Stimulated activated naive CD8-positive, alpha-beta T cell treated with anti-CD3 and anti-CD28 coated beads, Interleukin-15, Interleukin-2, amounts not matched to agents 100 ng/mL and 50 ng/mL, for 24 hours (primary cell): ENCODE measurements around the gene DRAXIN.

ENCODE experiments used
- H3K27ac Mint-ChIP-seq: one replicate; pipeline ENCODE4 v1.8.0; 2021; ENCODE audit warnings: mild to moderate bottlenecking, mixed read lengths
- H3K27me3 Mint-ChIP-seq: one replicate; pipeline ENCODE4 v1.8.0; 2021; ENCODE audit warnings: mixed read lengths
- H3K36me3 Mint-ChIP-seq: one replicate; pipeline ENCODE4 v1.8.0; 2021; ENCODE audit warnings: low read depth, mixed read lengths
- H3K4me1 Mint-ChIP-seq: one replicate; pipeline ENCODE4 v1.8.0; 2021; ENCODE audit warnings: low read depth, mixed read lengths
- H3K4me3 Mint-ChIP-seq: one replicate; pipeline ENCODE4 v1.8.0; 2021; ENCODE audit warnings: mild to moderate bottlenecking, mixed read lengths
- H3K9me3 Mint-ChIP-seq: one replicate; pipeline ENCODE4 v1.8.0; 2021; ENCODE audit warnings: mixed read lengths

DRAXIN gene

GRCh38 chr1:11759791-11760190, 68.3 kb downstream of the DRAXIN start:
- Mint-ChIP-seq H3K27ac (no peak overlapping the region), H3K27me3 (peaks cover 13% of the 10 kb centered on the region), H3K4me3 (no peak overlapping the region)

GRCh38 chr1:11761285-11761684, 69.8 kb downstream of the DRAXIN start:
- no peaks in the 10 kb centered on the region for H3K9me3 Mint-ChIP-seq
- H3K27me3 Mint-ChIP-seq: peaks cover 13% of the 10 kb centered on the region
- H3K4me1 Mint-ChIP-seq: peaks cover 3% of the 10 kb centered on the region
- H3K4me3 Mint-ChIP-seq: no peak overlapping the region
- no peak overlapping the region for H3K27ac Mint-ChIP-seq
- H3K36me3 Mint-ChIP-seq: no peaks in the 10 kb centered on the region

More at GRCh38 chr1:11759791-11760190, 68.3 kb downstream of the DRAXIN start:
- H3K4me1 Mint-ChIP-seq: peaks cover 3% of the 10 kb centered on the region
- no peaks in the 10 kb centered on the region for H3K36me3 Mint-ChIP-seq
- H3K9me3 Mint-ChIP-seq: no peaks in the 10 kb centered on the region

GRCh38 chr1:11761988-11762406, 70.5 kb downstream of the DRAXIN start, which contains the start of gene C1orf167:
TSS of gene C1orf167 (plus strand) at chr1:11762193. CDS start at chr1:11764401, 2,208 bp downstream.
- Mint-ChIP-seq H3K27ac (no peak within 1 kb of the TSS), H3K9me3 (no peaks in the 10 kb centered on the region), H3K27me3 (peaks cover 13% of the 10 kb centered on the region), H3K36me3 (no peaks in the 10 kb centered on the region), H3K4me3 (no peak within 1 kb of the TSS), H3K4me1 (peaks cover 3% of the 10 kb centered on the region)

DNA sequence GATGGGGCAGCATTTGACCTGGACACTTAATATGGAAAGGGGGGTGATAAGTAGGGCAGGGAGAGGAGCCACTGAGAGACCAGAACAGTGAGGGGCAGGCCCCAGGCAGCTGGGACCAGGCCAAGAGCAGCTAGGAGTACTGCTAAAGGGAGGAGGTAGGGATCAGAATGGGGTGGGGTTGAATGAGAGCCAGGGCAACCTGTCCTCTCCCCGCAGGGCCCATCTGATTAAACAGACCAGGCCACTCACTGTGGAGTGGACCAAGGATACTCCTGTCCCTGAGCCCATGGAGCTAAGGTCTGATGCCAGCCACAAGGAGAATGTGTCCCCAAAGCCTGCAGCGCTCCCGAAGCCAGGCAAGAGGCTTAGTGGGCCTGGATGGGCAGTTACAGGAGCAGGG, 72.6 kb downstream of the DRAXIN start:
- H3K4me1 Mint-ChIP-seq: peaks cover 3% of the 10 kb centered on the region
- H3K9me3 Mint-ChIP-seq: no peaks in the 10 kb centered on the region
- H3K36me3 Mint-ChIP-seq: no peaks in the 10 kb centered on the region
- no peak overlapping the region for H3K27ac Mint-ChIP-seq
- peaks cover 13% of the 10 kb centered on the region for H3K27me3 Mint-ChIP-seq
- no peak overlapping the region for H3K4me3 Mint-ChIP-seq

DNA sequence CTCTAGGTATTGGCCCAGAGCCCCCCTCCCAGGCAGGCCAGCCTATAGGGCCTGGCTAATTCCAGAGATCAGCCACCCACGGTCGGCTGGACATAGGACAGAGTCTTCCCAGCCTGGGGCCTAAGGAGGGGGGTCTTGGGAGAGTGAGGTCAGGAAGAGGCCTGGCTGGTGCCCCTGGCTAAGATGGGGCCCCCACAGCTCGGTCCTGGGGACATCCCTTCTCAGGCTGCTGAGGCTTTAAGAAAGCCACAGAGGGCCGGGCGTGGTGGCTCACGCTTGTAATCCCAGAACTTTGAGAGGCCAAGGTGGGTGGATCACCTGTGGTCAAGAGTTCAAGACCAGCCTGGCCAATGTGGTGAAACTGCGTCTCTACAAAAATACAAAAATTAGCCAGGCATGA, 73.0 kb downstream of the DRAXIN start:
- no peaks in the 10 kb centered on the region for H3K36me3 Mint-ChIP-seq
- H3K27ac Mint-ChIP-seq: no peak overlapping the region
- H3K9me3 Mint-ChIP-seq: no peaks in the 10 kb centered on the region
- H3K27me3 Mint-ChIP-seq: peaks cover 13% of the 10 kb centered on the region
- no peak overlapping the region for H3K4me3 Mint-ChIP-seq
- peaks cover 3% of the 10 kb centered on the region for H3K4me1 Mint-ChIP-seq

GRCh38 chr1:11765661-11766428, 74.3 kb downstream of the DRAXIN start:
- peaks cover 3% of the 10 kb centered on the region for H3K4me1 Mint-ChIP-seq
- no peak overlapping the region for H3K4me3 Mint-ChIP-seq
- H3K9me3 Mint-ChIP-seq: no peaks in the 10 kb centered on the region
- H3K36me3 Mint-ChIP-seq: no peaks in the 10 kb centered on the region
- H3K27ac Mint-ChIP-seq: no peak overlapping the region
- peaks cover 13% of the 10 kb centered on the region for H3K27me3 Mint-ChIP-seq

- no peak overlapping the region for H3K4me3 Mint-ChIP-seq
- H3K27me3 Mint-ChIP-seq: peaks cover 8% of the 10 kb centered on the region
- H3K27ac Mint-ChIP-seq: no peak overlapping the region
- no peaks in the 10 kb centered on the region for H3K36me3 Mint-ChIP-seq
- H3K9me3 Mint-ChIP-seq: no peaks in the 10 kb centered on the region
- H3K4me1 Mint-ChIP-seq: peaks cover 3% of the 10 kb centered on the region
These were observed 74.9 kb downstream of the DRAXIN start for GRCh38 chr1:11766429-11766776.

GRCh38 chr1:11767922-11768704, 76.6 kb downstream of the DRAXIN start:
- Mint-ChIP-seq H3K9me3 (no peaks in the 10 kb centered on the region), H3K36me3 (no peaks in the 10 kb centered on the region), H3K4me1 (no peaks in the 10 kb centered on the region), H3K4me3 (no peak overlapping the region), H3K27me3 (no peaks in the 10 kb centered on the region), H3K27ac (no peak overlapping the region)

DNA sequence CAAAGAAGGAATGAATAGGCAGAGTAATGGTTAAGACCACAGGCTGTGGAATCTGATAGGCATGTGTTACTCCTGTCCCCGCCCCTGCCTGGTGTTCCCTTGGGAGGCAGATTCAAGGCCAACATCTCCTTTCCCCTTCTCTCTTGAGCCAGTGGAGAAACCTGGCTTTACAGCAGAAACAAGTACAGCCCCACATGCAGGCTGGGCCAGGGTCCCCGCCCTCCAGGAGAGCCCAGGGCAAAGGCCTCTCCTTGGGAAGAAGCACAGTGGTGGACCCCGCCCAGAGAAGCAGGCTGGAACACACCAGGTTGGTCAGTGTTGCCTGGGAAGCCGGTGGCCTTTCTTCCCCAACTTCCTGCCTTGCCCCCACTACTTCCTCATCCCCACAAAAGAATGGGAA, 77.3 kb downstream of the DRAXIN start:
- Mint-ChIP-seq H3K36me3 (no peaks in the 10 kb centered on the region), H3K27me3 (no peaks in the 10 kb centered on the region), H3K9me3 (no peaks in the 10 kb centered on the region), H3K27ac (no peak overlapping the region), H3K4me1 (no peaks in the 10 kb centered on the region), H3K4me3 (no peak overlapping the region)

- Mint-ChIP-seq H3K4me1 (no peaks in the 10 kb centered on the region), H3K4me3 (no peak overlapping the region), H3K27me3 (no peaks in the 10 kb centered on the region), H3K9me3 (no peaks in the 10 kb centered on the region), H3K27ac (no peak overlapping the region), H3K36me3 (no peaks in the 10 kb centered on the region)
These were observed 77.8 kb downstream of the DRAXIN start for GRCh38 chr1:11769274-11769673.

- Mint-ChIP-seq H3K27ac (no peak overlapping the region), H3K9me3 (no peaks in the 10 kb centered on the region), H3K4me3 (no peak overlapping the region), H3K4me1 (no peaks in the 10 kb centered on the region), H3K27me3 (no peaks in the 10 kb centered on the region), H3K36me3 (no peaks in the 10 kb centered on the region)
These were observed 78.5 kb downstream of the DRAXIN start for GRCh38 chr1:11770011-11770410.

DNA sequence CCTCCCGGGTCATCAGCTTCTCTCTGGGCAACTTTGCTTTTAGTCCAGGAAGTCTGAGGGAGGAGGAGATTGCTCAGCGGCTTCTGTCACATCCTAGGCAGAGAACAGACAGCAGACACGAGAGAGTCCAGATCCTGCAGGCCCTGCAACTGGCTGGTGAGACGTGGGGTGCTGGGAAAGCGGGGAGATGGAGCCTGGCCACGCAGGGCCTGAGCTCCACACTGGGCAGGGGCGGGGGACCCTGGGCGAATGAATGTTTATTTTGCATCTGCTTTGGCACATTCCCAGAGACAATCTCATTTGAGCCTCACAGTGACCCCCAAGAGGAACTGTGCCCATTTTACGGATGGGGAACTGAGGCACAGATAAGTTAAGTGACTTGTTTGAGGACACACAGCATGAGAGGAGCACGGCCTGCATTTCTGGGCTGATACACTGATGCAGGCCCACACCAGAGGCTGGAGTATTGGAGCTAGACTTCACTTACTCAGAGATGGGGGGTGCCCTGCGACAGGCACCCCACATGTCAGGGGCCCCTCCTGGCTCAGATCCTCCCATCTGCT, 80.1 kb downstream of the DRAXIN start:
- H3K4me3 Mint-ChIP-seq: no peak overlapping the region
- H3K27me3 Mint-ChIP-seq: no peaks in the 10 kb centered on the region
- H3K36me3 Mint-ChIP-seq: no peaks in the 10 kb centered on the region
- no peaks in the 10 kb centered on the region for H3K4me1 Mint-ChIP-seq
- no peak overlapping the region for H3K27ac Mint-ChIP-seq
- no peaks in the 10 kb centered on the region for H3K9me3 Mint-ChIP-seq

GRCh38 chr1:11772458-11772857, 80.9 kb downstream of the DRAXIN start:
- Mint-ChIP-seq H3K36me3 (no peaks in the 10 kb centered on the region), H3K27me3 (no peaks in the 10 kb centered on the region), H3K4me3 (no peak overlapping the region), H3K27ac (no peak overlapping the region), H3K9me3 (no peaks in the 10 kb centered on the region), H3K4me1 (no peaks in the 10 kb centered on the region)

GRCh38 chr1:11774753-11775152, 83.2 kb downstream of the DRAXIN start:
- H3K27me3 Mint-ChIP-seq: no peaks in the 10 kb centered on the region

More at GRCh38 chr1:11774753-11775152, 83.2 kb downstream of the DRAXIN start:
- no peaks in the 10 kb centered on the region for H3K9me3 Mint-ChIP-seq
- no peak overlapping the region for H3K27ac Mint-ChIP-seq
- no peaks in the 10 kb centered on the region for H3K36me3 Mint-ChIP-seq
- no peaks in the 10 kb centered on the region for H3K4me1 Mint-ChIP-seq
- H3K4me3 Mint-ChIP-seq: no peak overlapping the region
